ENCODE results near the gene LDLRAP1. TPM values are rescaled to one million over a fixed set of nuclear protein-coding genes. Genes with fewer than 3 reads are reported as not detected.
"Not testable (repeated sequence)": the region's sequence is repeated elsewhere in the genome, so short reads cannot be mapped to it uniquely, and the experiment has no call there.

The LDLRAP1 gene
- total RNA-seq, 1 donor from 2014 or later, result 20.7 TPM

DNA sequence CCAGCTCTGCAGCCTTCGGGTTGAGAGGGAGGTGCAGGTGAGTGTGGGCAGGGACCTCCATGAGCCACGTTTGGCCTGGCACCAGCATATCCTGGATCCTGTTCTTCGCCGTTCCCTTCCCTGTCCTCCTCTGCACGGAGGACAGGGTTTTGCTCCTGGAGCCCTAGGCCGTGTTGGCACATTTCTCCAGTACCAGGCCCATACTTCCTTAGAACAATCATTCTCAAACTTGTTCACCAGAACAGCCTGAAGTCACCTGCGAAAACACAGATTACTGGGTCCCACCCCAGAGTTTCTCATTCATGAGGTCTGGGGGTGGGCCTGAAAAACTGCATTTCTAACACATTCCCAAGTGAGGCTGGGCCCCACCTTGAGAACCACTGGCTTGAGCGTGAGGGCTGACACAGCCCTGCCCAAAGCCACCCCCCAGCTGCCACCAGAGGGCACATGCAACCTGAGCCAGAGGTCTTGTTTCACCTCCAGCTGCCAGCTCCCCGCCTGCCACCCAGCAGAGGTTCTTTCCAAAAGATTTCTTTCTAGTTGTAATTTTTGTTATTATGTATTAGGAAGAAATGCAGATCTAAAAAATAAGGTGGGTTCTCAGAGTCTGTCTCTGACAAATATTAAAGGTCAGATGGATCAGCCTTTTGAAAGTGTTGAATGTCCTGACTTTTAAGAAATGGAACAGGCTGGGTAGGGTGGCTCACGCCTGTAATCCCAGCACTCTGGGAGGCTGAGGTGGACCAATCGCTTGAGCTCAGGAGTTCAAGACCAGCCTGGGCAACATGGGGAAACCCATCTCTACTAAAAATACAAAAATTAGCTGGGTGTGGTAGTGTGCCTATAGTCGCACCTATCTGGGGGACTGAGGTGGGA, 39.6 kb upstream of the LDLRAP1 start:
- Mint-ChIP-seq H3K4me1 (ENCODE audit: unreplicated experiment) (peaks cover 30% of the 10 kb centered on the region), H3K9me3 (no peaks in the 10 kb centered on the region), H3K27me3 (no peaks in the 10 kb centered on the region), H3K27ac (peak overlapping the region; percentile 93), H3K4me3 (no peak overlapping the region), H3K36me3 (peaks cover 6% of the 10 kb centered on the region)
- no peak for DNase-seq (ENCODE audit: extremely low spot score, unreplicated experiment)
- TF ChIP-seq, protein P1, sequence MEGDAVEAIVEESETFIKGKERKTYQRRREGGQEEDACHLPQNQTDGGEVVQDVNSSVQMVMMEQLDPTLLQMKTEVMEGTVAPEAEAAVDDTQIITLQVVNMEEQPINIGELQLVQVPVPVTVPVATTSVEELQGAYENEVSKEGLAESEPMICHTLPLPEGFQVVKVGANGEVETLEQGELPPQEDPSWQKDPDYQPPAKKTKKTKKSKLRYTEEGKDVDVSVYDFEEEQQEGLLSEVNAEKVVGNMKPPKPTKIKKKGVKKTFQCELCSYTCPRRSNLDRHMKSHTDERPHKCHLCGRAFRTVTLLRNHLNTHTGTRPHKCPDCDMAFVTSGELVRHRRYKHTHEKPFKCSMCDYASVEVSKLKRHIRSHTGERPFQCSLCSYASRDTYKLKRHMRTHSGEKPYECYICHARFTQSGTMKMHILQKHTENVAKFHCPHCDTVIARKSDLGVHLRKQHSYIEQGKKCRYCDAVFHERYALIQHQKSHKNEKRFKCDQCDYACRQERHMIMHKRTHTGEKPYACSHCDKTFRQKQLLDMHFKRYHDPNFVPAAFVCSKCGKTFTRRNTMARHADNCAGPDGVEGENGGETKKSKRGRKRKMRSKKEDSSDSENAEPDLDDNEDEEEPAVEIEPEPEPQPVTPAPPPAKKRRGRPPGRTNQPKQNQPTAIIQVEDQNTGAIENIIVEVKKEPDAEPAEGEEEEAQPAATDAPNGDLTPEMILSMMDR (conservative IDR thresholded peaks at IDR 0.05), result peak; percentile 67

DNA sequence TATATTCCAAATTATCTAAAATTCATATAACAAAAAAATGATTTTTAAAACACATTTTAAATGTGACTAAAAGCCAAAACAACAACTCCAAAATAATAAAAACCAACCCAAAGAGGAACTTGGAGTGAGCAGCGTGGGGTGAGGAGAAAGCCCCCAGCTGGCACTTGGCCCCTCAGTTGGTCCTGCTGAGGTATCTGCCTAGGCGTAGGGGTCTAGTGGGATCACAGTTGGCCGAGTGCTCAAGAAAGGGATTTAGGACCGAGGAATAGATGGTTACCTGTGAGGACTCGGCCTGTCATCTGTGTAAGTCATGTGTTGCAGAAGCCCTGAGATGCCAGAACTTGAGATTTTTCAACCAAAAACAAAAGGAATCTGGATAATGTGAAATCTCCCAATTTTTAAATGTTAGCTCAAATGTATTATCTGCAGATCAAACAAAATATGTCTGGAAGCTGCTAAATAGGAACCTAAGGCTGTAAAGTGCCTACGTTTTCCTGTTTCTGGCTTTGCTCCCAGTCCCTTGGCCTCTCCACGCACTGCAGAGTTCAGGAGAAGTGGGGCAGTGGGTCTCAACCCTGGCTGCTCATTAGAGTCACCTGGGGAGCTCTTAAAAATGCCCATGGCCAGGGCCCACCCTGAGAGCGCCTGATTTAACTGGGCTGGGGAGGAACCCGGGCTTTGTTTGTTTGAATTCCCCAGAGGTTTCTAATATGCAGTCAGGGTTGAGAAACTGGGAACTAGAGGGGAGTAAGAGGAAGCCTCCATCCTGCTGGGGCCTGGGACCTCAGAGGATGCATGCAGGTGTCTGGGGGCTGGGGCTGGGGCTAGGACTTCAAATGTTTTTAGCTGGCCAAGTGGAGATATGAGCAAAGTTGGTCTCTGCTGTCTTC, 38.5 kb upstream of the LDLRAP1 start:
- TF ChIP-seq, protein P1 (conservative IDR thresholded peaks at IDR 0.05), result no peak
- peaks cover 6% of the 10 kb centered on the region for H3K36me3 Mint-ChIP-seq
- peak overlapping the region; percentile 55 for H3K27ac Mint-ChIP-seq

DNA sequence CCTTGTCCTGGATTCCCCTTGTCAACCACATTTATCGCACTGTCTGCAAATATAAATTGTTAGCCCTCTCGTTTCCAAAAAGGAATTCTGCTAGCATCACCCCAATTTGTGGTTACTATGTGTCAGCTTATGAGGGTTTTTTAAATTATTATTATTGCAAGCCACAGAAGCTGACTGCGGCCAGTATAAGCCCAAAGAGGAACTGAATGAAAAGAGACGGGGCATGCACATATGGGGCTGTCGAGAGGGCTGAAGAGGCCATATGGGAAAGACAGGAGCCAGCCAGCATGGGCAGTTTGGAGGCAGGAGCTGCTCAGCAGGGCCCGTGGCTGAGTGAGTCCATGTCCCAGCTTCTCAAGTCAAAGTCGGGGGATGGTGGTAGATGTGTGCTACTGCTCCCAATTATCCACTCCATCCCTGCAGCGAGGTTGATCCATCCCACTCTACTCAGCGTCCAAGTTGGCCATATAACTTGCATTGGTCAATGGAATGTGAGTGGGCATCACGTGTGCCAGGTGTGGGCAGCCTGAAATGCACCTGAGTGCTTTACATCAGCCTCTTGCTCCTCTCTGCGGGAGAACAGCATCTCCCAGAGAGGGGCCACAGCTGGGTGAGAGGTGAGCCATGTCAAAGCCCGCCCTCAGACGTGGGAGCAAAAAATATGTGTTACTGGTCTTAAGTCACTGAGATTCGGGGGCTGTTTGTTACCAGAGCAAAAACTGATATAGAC, 37.6 kb upstream of the LDLRAP1 start:
- DNase-seq (ENCODE audit: extremely low spot score, unreplicated experiment), result no peak
- Mint-ChIP-seq H3K36me3 (peaks cover under 1% of the 10 kb centered on the region), H3K4me3 (peak overlapping the region; percentile 80), H3K27me3 (no peaks in the 10 kb centered on the region), H3K9me3 (no peaks in the 10 kb centered on the region), H3K27ac (peak overlapping the region; percentile 74), H3K4me1 (ENCODE audit: unreplicated experiment) (peaks cover 27% of the 10 kb centered on the region)
- TF ChIP-seq, protein P1 (conservative IDR thresholded peaks at IDR 0.05), result no peak

More for the DNA sequence above, 38.5 kb upstream of the LDLRAP1 start:
- Mint-ChIP-seq H3K4me3 (no peak overlapping the region), H3K9me3 (no peaks in the 10 kb centered on the region), H3K27me3 (no peaks in the 10 kb centered on the region), H3K4me1 (ENCODE audit: unreplicated experiment) (peaks cover 30% of the 10 kb centered on the region)
- no peak for DNase-seq (ENCODE audit: extremely low spot score, unreplicated experiment)

DNA sequence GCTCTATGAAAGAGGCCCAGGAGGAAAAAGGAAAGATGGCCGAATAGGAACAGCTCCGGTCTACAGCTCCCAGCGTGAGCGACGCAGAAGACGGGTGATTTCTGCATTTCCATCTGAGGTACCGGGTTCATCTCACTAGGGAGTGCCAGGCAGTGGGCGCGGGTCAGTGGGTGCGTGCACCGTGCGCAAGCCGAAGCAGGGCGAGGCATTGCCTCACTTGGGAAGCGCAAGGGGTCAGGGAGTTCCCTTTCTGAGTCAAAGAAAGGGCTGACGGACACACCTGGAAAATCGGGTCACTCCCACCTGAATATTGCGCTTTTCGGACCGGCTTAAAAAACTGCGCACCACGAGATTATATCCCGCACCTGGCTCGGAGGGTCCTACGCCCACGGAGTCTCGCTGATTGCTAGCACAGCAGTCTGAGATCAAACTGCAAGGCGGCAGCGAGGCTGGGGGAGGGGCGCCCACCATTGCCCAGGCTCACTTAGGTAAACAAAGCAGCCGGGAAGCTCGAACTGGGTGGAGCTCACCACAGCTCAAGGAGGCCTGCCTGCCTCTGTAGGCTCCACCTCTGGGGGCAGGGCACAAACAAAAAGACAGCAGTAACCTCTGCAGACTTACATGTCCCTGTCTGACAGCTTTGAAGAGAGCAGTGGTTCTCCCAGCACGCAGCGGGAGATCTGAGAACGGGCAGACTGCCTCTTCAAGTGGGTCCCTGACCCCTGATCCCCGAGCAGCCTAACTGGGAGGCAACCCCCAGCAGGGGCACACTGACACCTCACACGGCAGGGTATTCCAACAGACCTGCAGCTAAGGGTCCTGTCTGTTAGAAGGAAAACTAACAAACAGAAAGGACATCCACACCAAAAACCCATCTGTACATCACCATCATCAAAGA, 36.6 kb upstream of the LDLRAP1 start:
- DNase-seq (ENCODE audit: extremely low spot score, unreplicated experiment); H3K9me3 Mint-ChIP-seq; H3K27me3 Mint-ChIP-seq; H3K36me3 Mint-ChIP-seq: not testable (repeated sequence)
- peak overlapping the region; percentile 80 for H3K4me3 Mint-ChIP-seq
- peak overlapping the region; percentile 74 for H3K27ac Mint-ChIP-seq
- peaks cover 22% of the 10 kb centered on the region for H3K4me1 Mint-ChIP-seq (ENCODE audit: unreplicated experiment)

DNA sequence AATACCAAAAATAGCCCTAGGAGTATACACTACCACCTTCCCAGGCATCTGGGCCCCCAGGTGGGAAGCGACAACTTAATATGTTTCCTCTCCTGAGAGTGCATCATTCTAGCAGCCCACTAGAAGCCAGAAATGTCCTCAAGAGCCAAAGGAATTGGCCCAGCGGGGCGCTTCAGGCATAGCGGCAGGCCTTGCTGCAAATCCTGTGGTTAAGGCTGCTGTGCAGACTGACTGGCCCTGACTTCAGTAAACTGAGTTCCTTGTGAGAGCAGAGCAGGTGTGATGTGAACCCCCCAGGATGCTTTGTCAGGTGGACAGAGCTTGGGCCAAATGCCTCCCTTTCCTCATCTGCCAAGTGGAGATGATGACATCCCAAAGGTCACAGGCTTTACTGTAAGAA, 29.7 kb upstream of the LDLRAP1 start:
- TF ChIP-seq, protein P1 (conservative IDR thresholded peaks at IDR 0.05), result no peak
- no peak overlapping the region for H3K4me3 Mint-ChIP-seq
- H3K36me3 Mint-ChIP-seq, result no peaks in the 10 kb centered on the region
- no peak overlapping the region for H3K27ac Mint-ChIP-seq
- no peaks in the 10 kb centered on the region for H3K9me3 Mint-ChIP-seq
- DNase-seq (ENCODE audit: extremely low spot score, unreplicated experiment), result no peak
- no peaks in the 10 kb centered on the region for H3K4me1 Mint-ChIP-seq (ENCODE audit: unreplicated experiment)
- H3K27me3 Mint-ChIP-seq, result peaks cover 5% of the 10 kb centered on the region

Measured in type B pancreatic cell (in vitro differentiated cells).